ENCODE results near the gene HEPHL1. TPM values are rescaled to one million over a fixed set of nuclear protein-coding genes. Genes with fewer than 3 reads are reported as not detected.
"Not testable (repeated sequence)": the region's sequence is repeated elsewhere in the genome, so short reads cannot be mapped to it uniquely, and the experiment has no call there.

The HEPHL1 gene
- 0.10 TPM in 1 of 2 replicates, not detected in the other for total RNA-seq (2014; rRNA removed; shearing (Covaris generic))

DNA sequence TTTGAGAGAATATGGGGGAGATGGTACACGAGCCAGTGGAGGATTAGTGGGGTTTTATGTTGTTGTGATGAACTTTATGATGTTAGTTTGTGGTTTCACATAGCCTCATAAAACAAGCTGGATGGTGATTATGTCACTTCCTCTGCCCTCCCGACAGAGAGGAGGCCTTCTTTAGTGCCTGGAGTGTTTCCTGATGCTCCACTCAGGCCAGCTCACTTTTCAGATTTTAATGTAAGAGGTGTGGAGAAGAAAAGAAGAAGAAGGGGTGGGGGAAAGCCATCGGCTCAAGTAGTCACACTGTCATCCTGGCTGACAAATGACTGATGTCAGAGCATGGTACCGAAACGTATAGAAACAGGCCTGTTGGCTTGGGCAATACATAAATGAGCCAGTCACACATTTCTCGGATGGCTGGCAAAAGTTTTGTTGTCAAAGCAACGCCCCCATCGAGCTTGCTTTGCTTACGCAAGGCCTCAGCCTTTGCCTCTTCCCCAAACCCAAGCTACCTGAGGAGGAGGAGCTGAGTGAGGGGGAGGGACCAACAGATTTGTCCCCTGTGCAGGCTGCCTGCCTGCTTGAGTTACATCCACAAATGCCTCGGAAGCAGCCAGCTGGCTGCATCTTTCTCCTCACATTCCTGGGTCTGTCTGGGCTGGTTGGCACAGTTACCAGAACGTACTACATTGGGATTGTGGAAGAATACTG lies at the start of gene HEPHL1:
Gene HEPHL1, plus strand, starts transcription at position 578 of the 705 bp plus-strand sequence. Its CDS starts 15 bp downstream, at position 593.
- peak; percentile 47 for DNase-seq (ENCODE audit: low read depth)

- DNase-seq (ENCODE audit: low read depth), result no peak
These were observed 48.4 kb upstream of the HEPHL1 start for GRCh38 chr11:93972790-93973189.

- DNase-seq (ENCODE audit: low read depth), result not testable (repeated sequence)
These were observed 47.7 kb upstream of the HEPHL1 start for GRCh38 chr11:93973322-93974051.

- no peak for DNase-seq (ENCODE audit: low read depth)
These were observed 46.4 kb upstream of the HEPHL1 start for GRCh38 chr11:93974759-93975158.

DNA sequence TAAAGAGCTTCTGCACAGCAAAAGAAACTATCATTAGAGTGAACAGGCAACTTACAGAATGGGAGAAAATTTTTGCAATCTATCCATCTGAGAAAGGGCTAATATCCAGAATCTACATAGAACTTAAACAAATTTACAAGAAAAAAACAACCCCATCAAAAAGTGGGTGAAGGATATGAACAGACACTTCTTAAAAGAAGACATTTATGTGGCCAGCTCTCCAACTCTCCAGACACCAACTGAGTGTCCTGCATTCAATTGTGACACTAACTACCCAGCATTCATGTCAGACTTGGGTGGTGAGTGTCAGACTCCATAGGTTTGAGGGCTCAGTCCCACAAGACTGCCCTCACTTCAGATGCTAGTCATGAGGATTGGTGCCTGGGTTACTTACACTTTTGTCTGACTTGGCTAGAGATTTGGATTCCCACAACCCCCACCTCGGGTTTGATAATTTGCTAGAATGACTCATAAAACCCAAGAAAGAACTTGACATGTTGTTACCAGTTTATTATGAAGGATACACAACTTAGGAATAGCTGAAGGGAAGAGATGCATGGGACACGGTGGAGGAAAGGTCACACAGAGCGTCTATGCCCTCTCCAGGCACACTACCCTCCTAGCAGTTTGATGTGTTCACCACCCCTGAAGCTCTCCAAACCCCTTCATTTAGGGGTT lies 44.4 kb upstream of the HEPHL1 start:
- peak; percentile 37 for DNase-seq (ENCODE audit: low read depth)

DNA sequence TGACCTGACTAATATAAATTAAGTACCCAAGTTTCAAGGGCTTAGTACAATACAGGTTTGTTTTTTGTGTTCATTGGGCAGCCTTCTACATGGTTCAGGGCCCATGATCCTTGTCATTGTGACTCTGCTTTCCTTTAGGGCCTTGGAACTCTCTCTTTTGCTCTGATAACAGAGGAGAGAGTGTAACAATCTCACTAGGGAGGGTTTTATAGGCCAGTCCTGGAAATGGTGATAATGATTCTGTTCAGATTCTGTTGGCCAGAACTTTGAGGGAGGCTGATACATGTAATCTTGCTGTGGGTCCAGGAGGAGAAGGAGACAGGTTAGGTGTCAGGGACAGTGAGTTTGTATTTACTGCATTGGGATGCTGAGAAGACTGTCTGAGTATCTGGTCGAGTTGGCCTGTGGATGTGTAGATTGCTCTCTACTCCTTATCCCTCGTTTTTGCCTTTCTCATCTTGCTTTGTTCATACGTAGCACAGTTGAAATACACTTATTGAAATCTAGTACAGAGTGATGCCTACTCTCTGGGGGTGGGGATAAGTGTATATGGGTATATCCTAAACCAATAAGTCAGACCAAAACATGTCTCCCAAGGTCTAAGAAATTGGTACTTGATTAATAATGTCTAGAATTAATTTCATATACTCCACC lies 37.5 kb upstream of the HEPHL1 start:
- DNase-seq (ENCODE audit: low read depth), result no peak

DNA sequence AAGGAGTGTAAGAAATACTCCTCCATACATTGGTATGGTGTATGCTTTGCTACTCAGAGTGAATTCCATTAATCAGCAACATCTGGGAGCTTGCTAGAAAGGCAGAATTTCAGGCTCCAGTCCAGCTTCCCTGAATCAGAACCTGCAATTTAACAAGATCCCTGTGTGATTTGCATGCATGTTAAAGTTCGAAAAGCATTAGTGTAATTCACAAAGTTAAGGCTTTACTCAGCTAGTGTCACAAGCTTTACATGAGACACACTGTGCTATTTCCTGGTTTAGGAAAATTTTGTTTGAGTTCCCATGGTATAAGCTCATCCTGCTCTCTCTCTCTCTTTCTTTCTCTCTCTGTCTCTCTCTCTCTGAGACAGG lies 37.0 kb upstream of the HEPHL1 start:
- peak; percentile 26 for DNase-seq (ENCODE audit: low read depth)

GRCh38 chr11:93984936-93985335 lies 36.2 kb upstream of the HEPHL1 start:
- no peak for DNase-seq (ENCODE audit: low read depth)

DNA sequence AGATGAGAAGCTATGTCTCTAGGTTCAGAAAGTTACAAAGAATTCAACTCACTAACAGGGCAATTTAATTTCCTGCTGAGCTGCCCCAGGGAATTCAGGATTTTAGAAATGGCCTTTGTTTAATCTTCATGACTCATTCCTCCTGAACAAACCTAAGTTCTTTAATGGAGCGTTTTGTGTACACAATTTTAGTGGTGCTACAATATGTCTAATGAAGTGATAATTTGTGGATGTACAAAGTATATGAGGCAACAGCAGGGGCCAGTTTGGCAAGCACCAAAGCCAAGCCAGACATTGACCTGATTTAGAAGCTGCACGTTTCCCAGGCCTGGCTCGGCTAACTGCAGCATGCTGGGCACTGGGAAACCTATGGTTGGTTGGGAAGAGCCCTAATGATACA lies 34.4 kb upstream of the HEPHL1 start:
- DNase-seq (ENCODE audit: low read depth), result peak; percentile 74

DNA sequence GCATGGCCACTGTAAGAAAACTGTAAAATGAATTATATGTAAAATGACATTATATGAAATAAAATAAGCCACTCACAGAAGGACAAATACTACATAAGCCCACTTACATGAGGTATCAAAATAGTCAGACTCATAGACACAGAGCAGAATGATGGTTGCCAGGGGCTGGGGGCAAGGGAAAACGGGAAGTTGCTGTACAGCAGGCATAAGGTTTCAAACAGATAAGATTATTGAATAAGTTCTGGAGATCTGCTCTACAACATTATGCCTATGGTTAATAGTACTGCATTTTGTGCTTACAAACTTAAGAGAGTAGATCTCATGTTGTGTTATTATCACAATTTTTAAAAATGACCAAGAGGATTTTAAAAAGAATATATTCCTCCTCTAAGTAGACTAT lies 32.7 kb upstream of the HEPHL1 start:
- DNase-seq (ENCODE audit: low read depth), result no peak

- no peak for DNase-seq (ENCODE audit: low read depth)
These were observed 32.2 kb upstream of the HEPHL1 start for GRCh38 chr11:93988912-93989311.

- no peak for DNase-seq (ENCODE audit: low read depth)
These were observed 27.4 kb upstream of the HEPHL1 start for GRCh38 chr11:93993747-93994146.

- no peak for DNase-seq (ENCODE audit: low read depth)
These were observed 23.4 kb upstream of the HEPHL1 start for GRCh38 chr11:93997741-93998140.

- no peak for DNase-seq (ENCODE audit: low read depth)
These were observed 20.5 kb upstream of the HEPHL1 start for GRCh38 chr11:94000659-94001058.

GRCh38 chr11:94002226-94002625 lies 18.9 kb upstream of the HEPHL1 start:
- DNase-seq (ENCODE audit: low read depth), result no peak

- DNase-seq (ENCODE audit: low read depth), result no peak
These were observed 13.7 kb upstream of the HEPHL1 start for GRCh38 chr11:94007426-94007825.

- DNase-seq (ENCODE audit: low read depth), result no peak
These were observed 13.2 kb upstream of the HEPHL1 start for GRCh38 chr11:94007906-94008305.

DNA sequence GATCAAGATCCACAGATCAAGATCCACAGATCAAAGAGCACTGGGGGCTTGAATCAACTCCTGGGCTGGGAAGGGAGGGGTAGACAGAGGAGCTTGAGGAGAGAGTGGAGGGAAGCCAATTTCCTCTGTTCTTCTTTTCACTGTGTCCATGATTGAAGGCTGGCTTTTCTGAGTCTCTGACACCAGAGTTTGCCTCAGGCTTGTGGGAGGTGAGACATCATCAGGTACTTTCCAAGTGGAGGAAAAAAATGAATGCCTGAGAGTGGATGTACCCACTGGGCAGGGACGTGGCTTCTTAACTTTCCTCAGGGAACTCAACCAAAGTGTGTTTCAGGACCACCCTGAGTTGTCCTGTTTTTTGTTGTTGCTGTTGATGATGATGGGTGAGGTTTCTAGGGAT lies 11.0 kb upstream of the HEPHL1 start:
- no peak for DNase-seq (ENCODE audit: low read depth)

DNA sequence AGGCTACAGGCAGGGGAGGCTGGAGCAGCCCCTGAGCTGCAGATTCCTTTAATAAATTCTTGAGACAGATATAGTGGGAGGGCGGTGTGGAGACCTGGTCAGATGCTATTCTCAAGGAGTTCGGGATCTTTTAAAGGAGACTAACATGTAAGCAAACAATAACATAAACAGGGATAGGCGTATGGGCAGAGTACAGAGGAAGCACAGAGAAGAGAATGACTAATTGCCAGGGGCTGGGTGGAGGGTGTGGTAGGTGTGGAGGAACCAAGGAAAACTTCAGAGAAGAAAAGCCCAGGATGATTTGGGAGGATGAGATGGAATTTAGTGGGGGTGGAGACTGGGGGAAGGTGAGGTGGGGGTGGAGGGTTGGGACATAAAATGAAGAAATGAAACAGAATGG lies 9.7 kb upstream of the HEPHL1 start:
- DNase-seq (ENCODE audit: low read depth), result no peak

- no peak for DNase-seq (ENCODE audit: low read depth)
These were observed 3.7 kb upstream of the HEPHL1 start for GRCh38 chr11:94017446-94017845.

- no peak for DNase-seq (ENCODE audit: low read depth)
These were observed 2.4 kb upstream of the HEPHL1 start for GRCh38 chr11:94018721-94019120.

- no peak for DNase-seq (ENCODE audit: low read depth)
These were observed 2.7 kb downstream of the HEPHL1 start for GRCh38 chr11:94023856-94024255.
